Measurements from ENCODE around the gene FSIP1. TPM values are rescaled to one million over a fixed set of nuclear protein-coding genes. Genes with fewer than 3 reads are reported as not detected.
A peak's percentile ranks its signal among the peaks of the same experiment; 100 is the strongest.

Gene FSIP1
- total RNA-seq, 2 donors from 2014 or later, result 0.77 to 1.7 TPM

DNA sequence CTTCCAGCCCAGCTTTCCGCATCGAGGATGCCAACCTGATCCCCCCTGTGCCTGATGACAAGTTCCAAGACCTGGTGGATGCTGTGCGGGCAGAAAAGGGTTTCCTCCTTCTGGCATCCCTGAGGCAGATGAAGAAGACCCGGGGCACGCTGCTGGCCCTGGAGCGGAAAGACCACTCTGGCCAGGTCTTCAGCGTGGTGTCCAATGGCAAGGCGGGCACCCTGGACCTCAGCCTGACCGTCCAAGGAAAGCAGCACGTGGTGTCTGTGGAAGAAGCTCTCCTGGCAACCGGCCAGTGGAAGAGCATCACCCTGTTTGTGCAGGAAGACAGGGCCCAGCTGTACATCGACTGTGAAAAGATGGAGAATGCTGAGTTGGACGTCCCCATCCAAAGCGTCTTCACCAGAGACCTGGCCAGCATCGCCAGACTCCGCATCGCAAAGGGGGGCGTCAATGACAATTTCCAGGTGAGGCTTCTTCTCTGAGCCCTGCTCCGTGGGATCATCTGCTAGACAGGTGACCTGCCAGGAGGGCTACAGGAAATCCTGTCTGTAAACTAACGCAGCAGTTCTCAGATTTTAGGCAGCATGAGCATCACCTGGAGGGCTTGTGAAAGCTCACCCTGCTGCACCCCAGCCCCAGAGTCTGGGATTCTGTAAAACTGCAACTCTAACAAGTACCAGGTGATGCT is 200.2 kb downstream of the FSIP1 start:
- H3K4me3 ChIP-seq (ENCODE audit: low read length), result peak overlapping the region; percentile 84
- no peak overlapping the region for H3K27ac ChIP-seq (ENCODE audit: low read depth, low read length)
- H3K9ac ChIP-seq (ENCODE audit: extremely low read depth, low read length, poor library complexity, severe bottlenecking), result no peak overlapping the region
- WGBS, 2 experiments (ENCODE audit: insufficient coverage in 1 of 2, insufficient read length in 1 of 2), result 91 to 93% methylated on average over 19 to 20 of the region's 20 CpGs
- H3K27me3 ChIP-seq (ENCODE audit: control insufficient read depth, insufficient read depth, low read length, poor library complexity, severe bottlenecking), result no peaks in the 10 kb centered on the region
- DNase-seq, result peak; percentile 50
- peaks cover 3% of the 10 kb centered on the region for H3K4me1 ChIP-seq (ENCODE audit: control insufficient read depth, insufficient read depth, low read length)
- Mint-ChIP-seq H3K4me1 (peaks cover 21% of the 10 kb centered on the region), H3K36me3 (ENCODE audit: low read depth) (peaks cover 14% of the 10 kb centered on the region), H3K27ac (no peak overlapping the region), H3K4me3 (peak overlapping the region; percentile 65), H3K9me3 (no peaks in the 10 kb centered on the region), H3K27me3 (ENCODE audit: insufficient read depth) (peaks cover 25% of the 10 kb centered on the region)
- no peaks in the 10 kb centered on the region for H3K9me3 ChIP-seq (ENCODE audit: control insufficient read depth, low read length)
- H3K36me3 ChIP-seq (ENCODE audit: control insufficient read depth, insufficient read depth, low read length), result peaks cover 45% of the 10 kb centered on the region
- TF ChIP-seq, protein P1, sequence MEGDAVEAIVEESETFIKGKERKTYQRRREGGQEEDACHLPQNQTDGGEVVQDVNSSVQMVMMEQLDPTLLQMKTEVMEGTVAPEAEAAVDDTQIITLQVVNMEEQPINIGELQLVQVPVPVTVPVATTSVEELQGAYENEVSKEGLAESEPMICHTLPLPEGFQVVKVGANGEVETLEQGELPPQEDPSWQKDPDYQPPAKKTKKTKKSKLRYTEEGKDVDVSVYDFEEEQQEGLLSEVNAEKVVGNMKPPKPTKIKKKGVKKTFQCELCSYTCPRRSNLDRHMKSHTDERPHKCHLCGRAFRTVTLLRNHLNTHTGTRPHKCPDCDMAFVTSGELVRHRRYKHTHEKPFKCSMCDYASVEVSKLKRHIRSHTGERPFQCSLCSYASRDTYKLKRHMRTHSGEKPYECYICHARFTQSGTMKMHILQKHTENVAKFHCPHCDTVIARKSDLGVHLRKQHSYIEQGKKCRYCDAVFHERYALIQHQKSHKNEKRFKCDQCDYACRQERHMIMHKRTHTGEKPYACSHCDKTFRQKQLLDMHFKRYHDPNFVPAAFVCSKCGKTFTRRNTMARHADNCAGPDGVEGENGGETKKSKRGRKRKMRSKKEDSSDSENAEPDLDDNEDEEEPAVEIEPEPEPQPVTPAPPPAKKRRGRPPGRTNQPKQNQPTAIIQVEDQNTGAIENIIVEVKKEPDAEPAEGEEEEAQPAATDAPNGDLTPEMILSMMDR (conservative IDR thresholded peaks at IDR 0.05), result no peak

- H3K27ac Mint-ChIP-seq, result peak overlapping the region; percentile 47
- H3K36me3 Mint-ChIP-seq (ENCODE audit: low read depth), result peaks cover 13% of the 10 kb centered on the region
- no peak overlapping the region for H3K9ac ChIP-seq (ENCODE audit: extremely low read depth, low read length, poor library complexity, severe bottlenecking)
- peaks cover 21% of the 10 kb centered on the region for H3K4me1 Mint-ChIP-seq
- H3K27me3 Mint-ChIP-seq (ENCODE audit: insufficient read depth), result peaks cover 31% of the 10 kb centered on the region
- peaks cover 39% of the 10 kb centered on the region for H3K36me3 ChIP-seq (ENCODE audit: control insufficient read depth, insufficient read depth, low read length)
- 70 to 71% methylated on average over 10 to 13 of the region's 13 CpGs for WGBS, 2 experiments (ENCODE audit: insufficient coverage in 1 of 2, insufficient read length in 1 of 2)
- no peaks in the 10 kb centered on the region for H3K9me3 ChIP-seq (ENCODE audit: control insufficient read depth, low read length)
- H3K9me3 Mint-ChIP-seq, result no peaks in the 10 kb centered on the region
- peak overlapping the region; percentile 65 for H3K4me3 Mint-ChIP-seq
- no peak overlapping the region for H3K27ac ChIP-seq (ENCODE audit: low read depth, low read length)
- peaks cover 3% of the 10 kb centered on the region for H3K4me1 ChIP-seq (ENCODE audit: control insufficient read depth, insufficient read depth, low read length)
- TF ChIP-seq, protein P1 (conservative IDR thresholded peaks at IDR 0.05), result peak; percentile 62
- peak; percentile 87 for DNase-seq
- no peaks in the 10 kb centered on the region for H3K27me3 ChIP-seq (ENCODE audit: control insufficient read depth, insufficient read depth, low read length, poor library complexity, severe bottlenecking)
- peak overlapping the region; percentile 84 for H3K4me3 ChIP-seq (ENCODE audit: low read length)
These were observed 200.8 kb downstream of the FSIP1 start for GRCh38 chr15:39581793-39582285.

- Mint-ChIP-seq H3K4me3 (peak overlapping the region; percentile 65), H3K4me1 (peaks cover 21% of the 10 kb centered on the region), H3K9me3 (no peaks in the 10 kb centered on the region), H3K27ac (peak overlapping the region; percentile 47), H3K27me3 (ENCODE audit: insufficient read depth) (peaks cover 35% of the 10 kb centered on the region), H3K36me3 (ENCODE audit: low read depth) (peaks cover 9% of the 10 kb centered on the region)
- H3K27me3 ChIP-seq (ENCODE audit: control insufficient read depth, insufficient read depth, low read length, poor library complexity, severe bottlenecking), result no peaks in the 10 kb centered on the region
- no peak overlapping the region for H3K27ac ChIP-seq (ENCODE audit: low read depth, low read length)
- WGBS, 2 experiments (ENCODE audit: insufficient coverage in 1 of 2, insufficient read length in 1 of 2), result 8 to 10% methylated on average over 12 to 18 of the region's 18 CpGs
- peaks cover 33% of the 10 kb centered on the region for H3K36me3 ChIP-seq (ENCODE audit: control insufficient read depth, insufficient read depth, low read length)
- DNase-seq, result no peak
- peak overlapping the region; percentile 58 for H3K9ac ChIP-seq (ENCODE audit: extremely low read depth, low read length, poor library complexity, severe bottlenecking)
- no peaks in the 10 kb centered on the region for H3K9me3 ChIP-seq (ENCODE audit: control insufficient read depth, low read length)
- H3K4me1 ChIP-seq (ENCODE audit: control insufficient read depth, insufficient read depth, low read length), result peaks cover 3% of the 10 kb centered on the region
- H3K4me3 ChIP-seq (ENCODE audit: low read length), result peak overlapping the region; percentile 84
- TF ChIP-seq, protein P1 (conservative IDR thresholded peaks at IDR 0.05), result no peak
These were observed 201.3 kb downstream of the FSIP1 start for GRCh38 chr15:39581242-39581792.
